ENCODE data around the gene COL4A5.

The COL4A5 gene

DNA sequence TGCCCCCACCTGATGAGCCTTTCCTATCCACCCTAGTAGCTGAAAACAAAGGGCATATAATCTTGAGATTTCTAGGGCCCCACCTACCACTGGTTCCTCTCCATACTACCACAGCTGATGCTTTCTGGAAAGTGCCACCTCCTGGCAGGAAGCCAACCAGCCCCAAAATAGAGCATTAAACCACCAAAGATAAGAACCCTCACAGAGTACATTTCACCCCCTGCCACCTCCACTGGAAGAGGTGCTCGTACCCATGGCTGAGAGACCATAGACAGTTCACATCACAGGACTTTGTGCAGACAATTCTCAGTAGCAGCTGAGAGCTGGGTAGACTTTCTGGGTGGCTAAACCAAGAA, 202.6 kb downstream of the COL4A5 start:
- DNase-seq = no peak

GRCh38 chrX:108664701-108665100, 225.1 kb downstream of the COL4A5 start:
- no peak for DNase-seq

GRCh38 chrX:108666101-108666500, 226.5 kb downstream of the COL4A5 start:
- no peak for DNase-seq

DNA sequence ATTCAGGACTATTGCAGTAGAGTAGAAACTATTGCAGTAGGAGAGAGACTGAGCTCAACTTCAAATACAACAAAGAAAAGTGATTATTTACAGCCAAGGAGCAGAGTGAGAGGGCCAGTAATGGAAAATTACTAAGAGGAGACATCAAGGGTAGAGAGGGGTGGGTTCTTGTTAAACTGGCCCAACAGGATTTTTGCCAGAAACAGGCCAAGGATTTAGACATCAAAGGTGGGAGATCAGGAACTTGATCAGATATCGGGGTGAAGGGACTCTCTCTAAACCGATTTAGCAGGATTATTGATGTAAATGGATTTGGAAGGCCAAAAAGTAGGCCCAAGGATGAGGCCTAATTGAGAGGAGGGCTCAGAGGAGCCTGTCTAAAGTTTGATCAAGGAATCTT, 231.9 kb downstream of the COL4A5 start:
- DNase-seq = no peak

DNA sequence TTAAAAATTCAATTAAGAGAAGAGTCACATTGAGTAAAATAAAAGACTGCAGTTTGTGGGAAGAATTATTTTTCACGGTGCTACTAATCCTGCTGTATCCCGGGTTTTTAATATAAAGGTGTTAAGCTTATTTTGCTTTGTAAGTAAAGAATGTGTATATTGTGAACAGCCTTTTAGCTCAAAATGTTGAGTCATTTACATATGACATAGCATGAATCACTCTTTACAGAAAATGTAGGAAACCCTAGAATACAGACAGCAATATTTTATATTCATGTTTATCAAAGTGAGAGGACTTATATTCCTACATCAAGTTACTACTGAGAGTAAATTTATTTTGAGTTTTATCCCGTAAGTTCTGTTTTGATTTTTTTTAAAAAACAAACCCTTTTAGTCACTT, 257.1 kb downstream of the COL4A5 start:
- DNase-seq = no peak

DNA sequence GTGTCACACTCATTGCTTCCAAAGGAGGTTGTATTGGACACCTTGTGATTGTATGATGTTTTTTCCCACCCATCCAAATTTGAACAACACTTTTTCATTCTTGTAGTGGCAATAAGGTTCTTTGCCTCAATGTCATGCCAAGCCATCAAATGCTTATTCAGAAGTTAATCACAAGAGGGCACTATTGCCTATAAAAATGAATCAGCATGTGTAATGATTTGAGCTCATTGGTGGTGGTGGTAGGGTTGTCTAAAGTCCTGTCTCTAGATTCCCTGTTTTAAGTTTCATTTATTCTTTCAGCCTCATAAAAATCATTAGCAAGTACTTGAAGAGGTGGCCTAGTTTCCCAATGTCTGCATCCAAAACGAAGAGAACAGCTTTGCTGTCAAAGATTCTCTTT, 259.7 kb downstream of the COL4A5 start:
- no peak for DNase-seq

DNA sequence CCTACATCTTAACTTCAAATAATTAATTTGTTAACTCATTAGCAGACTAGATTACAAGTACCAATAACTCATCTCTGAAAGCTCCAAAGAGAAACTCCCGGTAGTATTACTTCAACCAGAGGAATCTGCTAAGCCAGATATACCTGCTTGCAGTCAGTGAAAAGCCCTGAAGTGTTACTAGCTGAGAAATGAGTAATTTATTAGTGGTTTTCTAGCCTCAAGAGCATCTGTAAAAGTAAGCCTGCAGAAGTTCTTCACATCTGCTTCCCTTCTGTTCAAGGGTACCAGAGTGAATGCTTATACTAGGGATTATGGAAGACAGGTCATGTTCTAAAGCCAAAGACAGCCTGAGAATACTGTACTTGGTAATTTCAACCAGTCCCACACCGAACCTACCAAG, 262.0 kb downstream of the COL4A5 start:
- no peak for DNase-seq

DNA sequence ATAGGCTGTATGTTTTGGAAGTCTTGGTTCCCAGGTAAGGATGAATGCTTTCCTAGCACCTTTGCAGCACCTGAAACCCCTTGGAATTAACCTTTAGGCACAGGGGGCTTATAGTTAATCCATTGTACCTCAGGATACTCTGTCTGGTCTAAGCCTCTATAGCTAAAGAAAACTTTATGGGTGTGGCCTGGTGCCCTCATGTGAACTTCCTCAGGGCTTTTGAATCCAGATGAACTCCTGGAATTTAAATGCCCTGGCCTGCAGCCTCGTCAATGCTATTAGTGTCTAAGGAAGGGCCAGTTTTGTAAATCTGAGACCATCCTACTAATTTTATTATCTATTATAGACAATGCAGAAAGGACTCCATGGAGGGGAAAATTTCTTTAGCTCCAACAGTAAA, 262.9 kb downstream of the COL4A5 start:
- DNase-seq = no peak

DNA sequence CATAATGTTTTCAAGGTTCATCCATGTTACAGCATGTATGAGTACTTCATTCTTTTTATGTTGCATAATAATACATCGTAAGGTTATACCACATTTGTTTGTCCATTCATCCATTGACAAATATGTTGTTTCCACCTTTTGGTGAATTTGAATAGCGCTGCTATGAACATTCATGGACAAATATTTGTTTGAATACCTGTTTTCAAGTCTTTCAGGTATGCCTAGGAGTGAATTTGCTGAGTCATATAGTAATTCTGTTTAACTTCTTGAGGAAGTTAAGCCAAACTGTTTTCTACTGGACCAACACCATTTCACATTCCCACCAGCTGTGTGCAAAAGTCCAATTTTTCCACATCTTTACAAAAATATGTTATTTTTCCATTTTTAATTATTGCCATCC, 265.2 kb downstream of the COL4A5 start:
- DNase-seq = no peak

GRCh38 chrX:108712886-108713285, 273.2 kb downstream of the COL4A5 start:
- DNase-seq = no peak

GRCh38 chrX:108722561-108722960, 282.9 kb downstream of the COL4A5 start:
- no peak for DNase-seq

- DNase-seq = no peak
Observed at GRCh38 chrX:108726748-108727147, 287.1 kb downstream of the COL4A5 start.

DNA sequence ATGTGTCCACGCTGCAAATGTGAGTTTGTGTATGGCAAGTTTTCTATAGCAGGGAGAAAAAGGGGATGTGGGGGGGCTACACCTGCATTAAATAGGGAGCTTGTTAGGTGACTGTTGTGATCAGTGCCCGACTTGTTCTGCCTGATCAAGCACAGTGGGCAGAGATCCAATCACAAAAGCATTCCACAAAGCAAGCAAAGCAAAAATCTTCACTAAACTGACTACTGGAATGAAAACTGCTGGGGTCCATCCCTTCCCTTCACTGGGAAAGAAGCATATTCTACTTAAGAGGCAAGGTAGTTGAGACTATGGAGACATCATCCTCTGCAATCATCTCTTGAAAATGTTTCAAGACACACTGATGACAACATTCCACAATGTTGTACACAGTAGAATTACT, 291.5 kb downstream of the COL4A5 start:
- DNase-seq = no peak

DNA sequence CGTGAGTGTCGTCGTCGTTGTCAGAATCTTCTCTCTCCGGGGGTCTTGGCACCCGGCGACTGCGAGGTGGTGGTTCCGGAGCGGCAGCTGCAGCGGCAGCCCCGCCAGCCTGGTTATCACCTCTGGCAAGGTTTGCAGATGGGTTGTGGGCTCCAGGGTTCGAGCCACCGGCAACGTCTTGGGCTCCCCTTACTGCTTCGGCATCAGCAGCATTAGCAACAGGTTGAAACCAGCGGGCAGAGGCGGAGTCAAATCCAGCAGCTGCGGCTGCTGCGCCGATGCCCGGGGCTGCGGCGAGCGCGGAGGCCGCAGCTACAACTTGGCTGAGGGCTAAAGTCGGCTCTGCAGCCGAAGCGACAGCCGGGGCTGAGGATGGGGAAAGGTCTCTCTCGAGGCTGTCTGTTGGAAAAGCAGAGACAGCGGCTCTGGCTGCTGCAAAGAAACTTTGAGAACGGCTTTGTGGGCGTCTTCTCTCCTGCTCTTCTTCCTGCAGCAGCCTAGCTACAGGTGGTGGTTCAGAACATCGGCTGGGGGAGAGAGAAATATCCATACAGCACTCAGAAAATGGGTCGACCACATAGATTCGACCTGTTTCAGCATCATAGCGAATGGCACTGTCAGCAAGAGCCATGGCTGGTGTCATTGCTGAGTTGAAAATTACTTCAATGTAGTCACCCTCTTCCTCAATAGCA, 293.1 kb downstream of the COL4A5 start:
- no peak for DNase-seq

DNA sequence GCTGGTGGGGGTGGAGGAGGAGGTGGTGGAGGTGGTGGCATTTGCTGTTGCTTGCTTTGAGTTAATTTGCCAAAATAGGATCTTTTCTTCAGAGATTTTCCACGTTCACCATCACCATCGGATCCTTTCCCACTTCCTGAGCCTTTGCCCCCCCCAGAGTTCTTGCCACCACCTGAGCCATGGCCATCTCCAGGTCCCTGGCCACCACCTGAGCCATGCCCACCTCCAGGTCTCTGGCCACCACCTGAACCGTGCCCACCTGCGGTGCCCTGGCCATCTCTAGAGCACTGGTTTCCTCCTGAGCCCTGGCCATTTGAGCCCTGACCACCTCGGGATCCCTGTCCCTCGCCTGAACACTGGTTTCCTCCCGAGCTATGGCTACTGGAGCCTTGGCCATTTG, 294.8 kb downstream of the COL4A5 start:
- DNase-seq = no peak

- no peak for DNase-seq
Observed at GRCh38 chrX:108735091-108735678, 295.5 kb downstream of the COL4A5 start.

DNA sequence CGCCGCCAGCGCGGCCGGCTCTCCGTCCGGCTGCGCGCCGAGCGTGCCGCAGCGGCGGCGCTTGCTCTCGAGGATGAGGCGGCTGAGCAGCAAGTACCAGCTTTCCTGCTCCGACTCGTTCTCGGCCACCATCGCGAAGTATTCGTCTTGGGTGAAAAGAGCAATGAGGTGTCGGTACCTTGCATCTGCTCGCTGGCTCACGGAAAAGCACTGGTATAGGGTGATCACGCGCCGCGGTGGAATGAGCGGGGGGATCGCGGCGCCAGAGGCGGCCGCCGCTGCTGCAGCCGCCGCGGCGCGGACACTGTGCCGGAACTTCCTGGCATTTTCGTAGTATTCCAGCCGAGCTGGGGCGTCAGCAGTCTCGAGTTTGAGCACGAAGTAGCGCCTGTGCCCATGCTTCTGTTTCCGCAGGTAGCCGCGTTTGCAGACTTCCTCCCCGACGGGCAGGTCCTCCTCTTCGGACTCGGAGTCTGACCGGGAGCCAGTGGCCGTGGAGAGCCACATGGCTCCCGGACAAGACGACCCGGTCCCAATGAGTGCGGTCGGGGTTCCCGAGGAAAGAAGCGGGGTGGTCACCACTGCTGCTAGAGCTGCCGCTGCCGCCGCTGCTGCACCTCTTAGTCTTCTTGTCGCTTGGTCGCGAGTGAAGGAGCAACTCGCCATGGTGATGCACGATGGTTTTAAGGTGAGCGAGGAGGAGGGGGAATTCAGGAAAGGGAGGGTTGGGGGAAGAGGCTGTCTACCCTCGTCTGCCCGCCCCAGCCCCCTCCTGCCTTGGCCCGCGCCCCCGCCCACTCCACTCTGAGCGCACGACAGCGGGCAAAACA, 296.3 kb downstream of the COL4A5 start:
- no peak for DNase-seq

GRCh38 chrX:108736509-108737479, 297.2 kb downstream of the COL4A5 start, which contains the start of gene IRS4:
TSS of gene IRS4 (minus strand) at chrX:108736563.
- DNase-seq = no peak

DNA sequence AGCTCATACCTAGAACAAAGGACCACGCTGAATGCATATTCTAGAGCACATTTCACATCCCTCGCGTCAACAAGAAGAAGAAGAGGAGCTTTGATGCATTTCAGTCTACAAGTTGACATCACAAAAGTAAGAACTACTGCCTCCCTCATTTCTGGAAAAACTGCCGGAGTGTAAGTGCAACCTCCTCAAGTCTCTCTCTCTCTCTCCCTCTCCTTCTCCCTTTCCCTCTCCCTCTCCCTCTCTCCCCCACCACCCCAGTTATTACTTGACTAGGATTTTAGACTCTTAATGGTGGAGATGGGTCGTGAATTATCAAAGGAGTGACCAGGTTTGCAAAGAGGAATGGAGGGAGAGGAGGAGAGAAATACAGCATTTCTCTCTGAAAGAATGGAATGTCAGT, 298.1 kb downstream of the COL4A5 start:
- DNase-seq = no peak

DNA sequence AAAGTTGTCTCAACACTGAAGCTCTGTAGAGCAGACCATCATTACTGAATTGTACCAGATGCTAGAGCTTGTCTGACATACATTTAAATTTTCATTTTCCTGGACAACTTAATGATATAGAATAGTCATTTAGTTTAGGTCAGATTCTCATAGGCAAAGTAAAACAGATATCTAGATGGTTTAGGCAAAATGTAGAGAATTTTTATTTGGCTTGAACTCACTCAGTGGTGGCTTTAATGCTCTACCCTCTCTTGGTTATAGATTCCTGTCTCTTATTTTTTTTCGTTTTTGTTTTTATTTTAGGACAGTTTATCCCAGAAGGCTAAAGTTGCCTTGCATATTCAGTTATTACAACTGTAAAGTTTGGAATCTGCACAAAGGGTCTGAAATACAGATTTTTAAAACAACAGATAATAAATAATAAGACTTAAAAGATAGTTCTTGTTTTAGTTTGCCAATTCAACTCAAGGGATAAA, 300.7 kb downstream of the COL4A5 start:
- no peak for DNase-seq
